Placental pericyte (primary cell): ENCODE data around the gene SLC6A17. TPM values are rescaled to one million over a fixed set of nuclear protein-coding genes. Genes with fewer than 3 reads are reported as not detected.

Experiments used
- total RNA-seq: library from RNA; depleted of rRNA; stranded (reverse); fragments of >200 nt; gene quantifications from 2 replicates; pipeline ENCODE4 v1.2.3, GENCODE V29; 2012

SLC6A17 gene
- total RNA-seq, result 0.14 TPM in 1 of 2 replicates, not detected in the other

DNA sequence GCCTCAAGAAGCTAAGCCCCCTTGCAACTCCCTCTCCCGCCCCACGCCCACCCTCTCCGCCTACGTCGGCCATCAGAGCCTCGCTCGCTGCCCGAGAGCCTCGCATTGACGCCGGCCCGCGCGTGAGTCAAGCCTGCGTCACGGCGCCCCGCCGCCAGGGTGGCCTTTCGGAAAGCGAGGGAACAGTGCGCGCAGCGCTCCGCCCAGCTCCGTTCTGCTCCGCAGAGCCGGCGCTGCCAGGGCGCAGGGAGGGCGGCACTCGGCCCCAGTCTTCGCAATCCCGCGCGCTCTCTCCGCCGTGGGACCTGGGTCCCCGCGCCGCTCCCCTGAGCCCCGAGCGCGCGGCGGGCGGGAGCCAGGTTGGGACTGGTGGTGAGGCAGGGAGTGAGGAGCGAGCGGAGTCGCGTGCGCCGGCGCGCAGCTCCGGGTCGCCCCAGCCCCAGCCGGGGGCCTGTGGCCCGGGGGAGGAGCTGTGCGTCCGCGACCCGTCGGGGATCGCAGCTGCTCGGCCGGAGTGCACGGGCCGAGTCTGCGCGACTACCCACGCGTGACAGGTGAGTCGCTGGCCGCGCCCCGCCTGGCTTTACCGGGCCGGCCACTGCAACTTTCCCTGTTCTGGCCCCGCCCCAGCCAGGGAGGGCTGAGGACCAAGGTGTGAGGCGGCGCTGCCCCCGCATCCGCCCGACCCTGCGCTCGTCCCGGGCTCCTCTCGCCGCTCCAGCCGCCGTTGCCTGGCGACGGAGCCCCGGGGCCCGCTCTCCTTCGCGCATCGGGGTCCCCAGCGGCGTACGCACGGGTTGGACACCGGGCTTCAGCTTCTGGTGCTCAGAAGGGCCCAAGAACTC lies at the start of gene SLC6A17:
SLC6A17 (plus strand) TSS at position 165 of the 845 bp plus-strand sequence. CDS start 16,436 bp downstream, outside the sequence.

DNA sequence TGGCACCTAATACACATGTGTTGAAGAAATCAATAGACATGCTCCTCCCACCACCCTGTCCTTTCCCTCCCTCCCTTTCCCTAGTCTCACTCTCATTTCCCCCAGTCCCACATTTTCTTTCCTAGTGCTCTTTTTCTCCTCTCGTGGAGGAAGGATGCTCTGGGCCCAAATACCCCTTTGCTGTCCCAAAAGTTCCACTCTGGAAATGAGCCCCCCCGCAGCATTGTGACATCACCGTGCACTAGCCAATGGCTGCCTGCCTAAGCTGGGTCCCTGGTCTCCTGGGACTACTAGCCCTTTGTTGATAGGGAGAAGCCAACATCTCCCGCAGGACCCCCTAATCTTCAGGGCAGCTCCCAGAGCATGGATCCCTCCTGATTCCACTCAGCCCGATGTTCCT lies 38.2 kb upstream of the SLC6A17 start, which contains the start of gene UBL4B:
UBL4B (plus strand) TSS at position 301 of the 400 bp plus-strand sequence; CDS start at position 393, 92 bp downstream.

DNA sequence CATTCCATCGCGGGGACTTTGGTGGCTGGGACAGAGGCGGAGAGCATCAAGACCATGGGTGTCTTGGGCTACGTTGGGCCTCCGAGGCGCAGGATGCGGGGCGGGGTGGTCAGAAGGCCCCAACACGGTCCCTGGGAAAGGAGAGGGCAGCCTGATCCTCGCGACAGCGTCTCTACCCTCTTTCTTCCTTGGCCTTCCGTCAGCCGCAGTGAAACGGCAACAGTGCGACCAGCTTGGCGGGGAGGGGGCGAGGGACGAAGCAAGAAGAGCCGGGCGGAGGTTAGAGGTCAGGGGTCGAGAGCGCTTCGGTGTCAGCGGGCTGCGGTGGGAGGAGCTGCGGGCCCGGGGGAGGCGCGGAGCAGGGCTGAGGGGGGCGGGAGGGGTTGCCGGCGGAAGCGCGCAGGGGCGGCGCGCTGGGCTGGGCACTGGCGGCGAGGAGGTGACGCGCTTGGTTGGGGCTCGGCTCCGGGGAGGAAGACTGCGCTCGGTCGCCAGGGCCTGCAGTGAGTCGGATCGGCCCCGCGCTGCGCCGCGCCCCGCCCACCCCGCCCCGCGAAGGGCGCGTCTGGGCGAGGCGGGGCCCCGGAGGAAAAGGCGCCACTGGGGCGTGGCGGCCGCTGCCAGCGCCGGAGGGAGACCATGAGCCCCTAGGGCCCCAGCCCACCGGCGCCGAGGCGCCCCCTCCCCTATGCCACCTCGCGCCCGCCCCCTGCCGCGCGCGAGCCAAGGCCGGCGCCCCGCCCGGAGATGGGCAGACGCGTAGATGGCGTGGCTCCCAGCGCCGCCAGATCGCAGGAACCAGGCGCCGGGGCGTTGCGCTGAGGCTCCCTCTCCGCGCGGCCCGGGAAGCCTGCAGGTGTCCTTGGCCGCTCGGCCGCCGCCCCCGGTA lies 59.7 kb downstream of the SLC6A17 start, which contains the start of gene KCNC4:
KCNC4 (plus strand) TSS at position 600 of the 889 bp plus-strand sequence. CDS start 1,186 bp downstream, outside the sequence.

Other genes starting within 250 kb of the SLC6A17 start
- 28.8 and 148 TPM in 2 replicates for gene CSF1, start 239.6 kb upstream of the SLC6A17 start, total RNA-seq
- gene AHCYL1, start 165.7 kb upstream of the SLC6A17 start, total RNA-seq, result 67.3 and 70.9 TPM in 2 replicates
- gene STRIP1, start 115.9 kb upstream of the SLC6A17 start, total RNA-seq, result 47.5 and 58.8 TPM in 2 replicates
- gene ALX3, start 79.8 kb upstream of the SLC6A17 start, total RNA-seq, result not detected in 2 replicates
- not detected in 2 replicates for gene UBL4B, start 38.1 kb upstream of the SLC6A17 start, total RNA-seq
- gene KCNC4, start 59.8 kb downstream of the SLC6A17 start, total RNA-seq, result 0.44 and 1.3 TPM in 2 replicates
- gene RBM15, start 188.9 kb downstream of the SLC6A17 start, total RNA-seq, result 33.3 and 65.6 TPM in 2 replicates
- 57.8 and 106 TPM in 2 replicates for gene SLC16A4, start 240.5 kb downstream of the SLC6A17 start, total RNA-seq